HepG2 (cell line): ENCODE results near the gene NFATC4. TPM values are rescaled to one million over a fixed set of nuclear protein-coding genes. Genes with fewer than 3 reads are reported as not detected.

Experiments used
- AKNA ChIP-seq: sonication (generic); formaldehyde crosslinking; IDR thresholded peaks from 2 replicates; pipeline ENCODE4 v1.4.0; 2020; ENCODE audit warnings: missing genetic modification reagents, borderline replicate concordance
- DMTF1 ChIP-seq: sonication (generic); formaldehyde crosslinking; IDR thresholded peaks from 2 replicates; pipeline ENCODE4 v1.4.0; 2020; ENCODE audit warnings: mild to moderate bottlenecking, missing genetic modification reagents
- GABPA ChIP-seq, 2 experiments: IDR thresholded peaks; 2 replicates each; pipeline ENCODE4 v1.6.1; 2011 to 2016; ENCODE audit warnings: low read depth in 2 of 2, low read length in 1 of 2, missing biosample characterization in 1 of 2, missing genetic modification characterization in 1 of 2
- HNF4G ChIP-seq, 2 experiments: sonication (generic) in 1 of 2; formaldehyde crosslinking in 1 of 2; IDR thresholded peaks; 2 replicates each; pipeline versions ENCODE4 v1.4.0 to v1.6.1; 2011 to 2020; ENCODE audit warnings: borderline replicate concordance in 2 of 2, low read depth in 2 of 2, mild to moderate bottlenecking in 2 of 2, low read length in 1 of 2, missing genetic modification reagents in 1 of 2, moderate library complexity in 1 of 2
- HOXA3 ChIP-seq: sonication (generic); formaldehyde crosslinking; IDR thresholded peaks from 2 replicates; pipeline ENCODE4 v1.5.0; 2020; ENCODE audit warnings: missing genetic modification reagents
- MYPOP ChIP-seq: sonication (generic); formaldehyde crosslinking; IDR thresholded peaks from 2 replicates; pipeline ENCODE4 v1.8.1; 2023; ENCODE audit warnings: mild to moderate bottlenecking, moderate library complexity, missing genetic modification reagents
- RAD51 ChIP-seq: fragments of 450-650 bp; IDR thresholded peaks from 2 replicates; pipeline ENCODE4 v1.6.1; 2016; ENCODE audit warnings: borderline replicate concordance
- TIGD3 ChIP-seq: sonication (generic); formaldehyde crosslinking; IDR thresholded peaks from 2 replicates; pipeline ENCODE4 v1.5.1; 2020; ENCODE audit warnings: mild to moderate bottlenecking, missing genetic modification reagents, borderline replicate concordance
- ZNF280D ChIP-seq: sonication (generic); formaldehyde crosslinking; IDR thresholded peaks from 2 replicates; pipeline ENCODE4 v1.5.1; 2020; ENCODE audit warnings: mild to moderate bottlenecking, missing genetic modification reagents
- ZNF672 ChIP-seq: sonication (generic); formaldehyde crosslinking; IDR thresholded peaks from 2 replicates; pipeline ENCODE4 v1.8.1; 2022; ENCODE audit warnings: missing genetic modification reagents
- ZNF720 ChIP-seq: sonication (generic); formaldehyde crosslinking; IDR thresholded peaks from 2 replicates; pipeline ENCODE4 v1.4.0; 2020; ENCODE audit warnings: missing genetic modification reagents
- polyA plus RNA-seq, 8 experiments: library from polyadenylated mRNA; depleted of rRNA in 3 of 8; stranded (reverse) in 7 of 8; unstranded in 1 of 8; fragments of >200 nt; fragmentation: Illumina TruSeq in 4 of 8; extraction: Trizol in 4 of 8; gene quantifications; 2 replicates each; pipeline versions ENCODE4 v1.2.1 to v1.2.3, GENCODE V29; 2011 to 2016; ENCODE audit warnings: low read depth in 4 of 8, missing spikeins in 1 of 8, mixed read lengths in 1 of 8; ENCODE audit not compliant: insufficient read depth in 1 of 8
- total RNA-seq, 5 experiments: library from RNA; depleted of rRNA; stranded (reverse); fragments of >200 nt; fragmentation: Illumina TruSeq; extraction: Trizol; gene quantifications; 2 replicates each; pipeline ENCODE4 v1.2.3, GENCODE V29; 2016; ENCODE audit warnings: low read depth in 1 of 5

Gene NFATC4
- total and polyA plus RNA-seq, 2 of the 13 experiments (the other 11 are each of a cell fraction or from before 2014, with no cell fraction given), result 0.04 to 0.15 TPM

GRCh38 chr14:24427537-24428508 lies 59.8 kb downstream of the NFATC4 start (continued):
- TF ChIP-seq ZNF280D (CRISPR knock-in tag), result no peak
- TF ChIP-seq GABPA (IDR thresholded peaks at IDR 0.05; ENCODE audit: low read depth, low read length), result no peak
- TF ChIP-seq GABPA (CRISPR knock-in tag; IDR thresholded peaks at IDR 0.05; ENCODE audit: low read depth), result no peak
- no peak for TF ChIP-seq TIGD3 (CRISPR knock-in tag)
- TF ChIP-seq ZNF672 (CRISPR knock-in tag), result no peak
- TF ChIP-seq DMTF1 (CRISPR knock-in tag), result no peak
- TF ChIP-seq MYPOP (CRISPR knock-in tag), result no peak
- TF ChIP-seq ZNF720 (CRISPR knock-in tag), result no peak
- no peak; the same call in 1 of the 2 replicates for TF ChIP-seq HOXA3 (CRISPR knock-in tag)
- peak; percentile 55 for TF ChIP-seq HNF4G (IDR thresholded peaks at IDR 0.05; ENCODE audit: borderline replicate concordance, low read depth, low read length)
- TF ChIP-seq HNF4G (CRISPR knock-in tag; IDR thresholded peaks at IDR 0.05; ENCODE audit: borderline replicate concordance, low read depth), result peak; percentile 81
- TF ChIP-seq RAD51, result no peak
- no peak for TF ChIP-seq AKNA (CRISPR knock-in tag)
